ENCODE measurements around the gene PCDHGA5.
A peak's percentile ranks its signal among the peaks of the same experiment; 100 is the strongest.
"Not testable (repeated sequence)": the region's sequence is repeated elsewhere in the genome, so short reads cannot be mapped to it uniquely, and the experiment has no call there.

PCDHGA5 gene

GRCh38 chr5:141409598-141410306 is 45.8 kb downstream of the PCDHGA5 start:
- no peak for TF ChIP-seq ZNF274 (IDR thresholded peaks at IDR 0.05; ENCODE audit: low read depth, low read length)
- H3K4me3 ChIP-seq (ENCODE audit: low read length): no peak overlapping the region

- no peak for TF ChIP-seq ZNF274 (IDR thresholded peaks at IDR 0.05; ENCODE audit: low read depth, low read length)
- H3K4me3 ChIP-seq (ENCODE audit: low read length): no peak overlapping the region
Measured at GRCh38 chr5:141411575-141411974, 47.6 kb downstream of the PCDHGA5 start.

- no peak for TF ChIP-seq ZNF274 (IDR thresholded peaks at IDR 0.05; ENCODE audit: low read depth, low read length)
- peak within 1 kb of the TSS; percentile 77; the same call in 1 of the 2 replicates for H3K4me3 ChIP-seq (ENCODE audit: low read length)
Measured at GRCh38 chr5:141412854-141413539, 49.0 kb downstream of the PCDHGA5 start, which contains the start of gene PCDHGA10. PCDHGA10 (plus strand) TSS chr5:141412987; CDS start chr5:141413176, 189 bp downstream.

GRCh38 chr5:141413540-141414069 is 49.6 kb downstream of the PCDHGA5 start:
- peak overlapping the region; percentile 77; the same call in 1 of the 2 replicates for H3K4me3 ChIP-seq (ENCODE audit: low read length)
- TF ChIP-seq ZNF274 (IDR thresholded peaks at IDR 0.05; ENCODE audit: low read depth, low read length): no peak

GRCh38 chr5:141414548-141415274 is 50.7 kb downstream of the PCDHGA5 start:
- H3K4me3 ChIP-seq (ENCODE audit: low read length): not testable (repeated sequence)

- not testable (repeated sequence) for H3K4me3 ChIP-seq (ENCODE audit: low read length)
Measured at GRCh38 chr5:141415275-141415618, 51.3 kb downstream of the PCDHGA5 start.

Data from GM08714 (cell line).